Activated CD4-positive, alpha-beta T cell treated with anti-CD3 and anti-CD28 coated beads for 1 hour (primary cell): ENCODE measurements around the gene S1PR5.

Experiments used
- DNase-seq: peaks from one replicate; pipeline ENCODE4 v3.0.0-alpha.2; 2020

Gene S1PR5

DNA sequence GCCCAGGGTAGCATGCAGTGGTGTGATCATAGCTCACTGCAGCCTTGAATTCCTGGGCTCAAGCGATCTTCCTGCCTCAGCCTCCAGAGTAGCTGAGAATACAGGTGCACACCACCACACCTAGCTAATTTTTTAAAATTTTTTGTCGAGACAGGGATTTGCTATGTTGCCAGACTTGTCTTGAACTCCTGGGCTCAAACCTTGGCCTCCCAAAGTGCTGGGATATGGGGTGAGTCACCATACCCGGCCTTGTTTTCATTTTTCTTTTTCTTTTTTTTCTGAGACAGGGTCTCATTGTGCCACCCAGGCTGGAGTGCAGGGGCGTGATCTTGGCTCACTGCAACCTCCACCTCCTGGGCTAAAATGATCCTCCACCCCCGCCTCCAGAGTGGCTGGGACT, 52.8 kb downstream of the S1PR5 start:
- DNase-seq, result no peak
